GM10847 (cell line): ENCODE measurements around the gene ANKRD13C.

Experiments
- POLR2A ChIP-seq: IDR thresholded peaks from 2 replicates; pipeline ENCODE4 v1.6.1; 2011; ENCODE audit not compliant: insufficient read length; ENCODE audit errors: extremely low read depth

Gene ANKRD13C

GRCh38 chr1:70247122-70247521 lies 107.4 kb downstream of the ANKRD13C start:
- TF ChIP-seq POLR2A = no peak

- no peak for TF ChIP-seq POLR2A
Measured at GRCh38 chr1:70239940-70240339, 114.6 kb downstream of the ANKRD13C start.

- TF ChIP-seq POLR2A = no peak
Measured at GRCh38 chr1:70234733-70235132, 119.8 kb downstream of the ANKRD13C start.

- TF ChIP-seq POLR2A = no peak
Measured at GRCh38 chr1:70231475-70231874, 123.0 kb downstream of the ANKRD13C start.

GRCh38 chr1:70228670-70229069 lies 125.9 kb downstream of the ANKRD13C start:
- no peak for TF ChIP-seq POLR2A

- no peak for TF ChIP-seq POLR2A
Measured at GRCh38 chr1:70227439-70227838, 127.1 kb downstream of the ANKRD13C start.

GRCh38 chr1:70224954-70225353 lies 129.6 kb downstream of the ANKRD13C start:
- no peak for TF ChIP-seq POLR2A

- TF ChIP-seq POLR2A = no peak
Measured at GRCh38 chr1:70222716-70223235, 131.7 kb downstream of the ANKRD13C start.

- peak; percentile 91 for TF ChIP-seq POLR2A
Measured at GRCh38 chr1:70221238-70222121, 133.0 kb downstream of the ANKRD13C start, which contains the start of gene SRSF11. TSS of gene SRSF11 (plus strand) at chr1:70221380. CDS start at chr1:70221637, 257 bp downstream.

GRCh38 chr1:70220517-70221237 lies 133.8 kb downstream of the ANKRD13C start:
- no peak for TF ChIP-seq POLR2A

- no peak for TF ChIP-seq POLR2A
Measured at GRCh38 chr1:70220015-70220414, 134.5 kb downstream of the ANKRD13C start.

- TF ChIP-seq POLR2A = no peak
Measured at GRCh38 chr1:70211541-70211940, 143.0 kb downstream of the ANKRD13C start.

GRCh38 chr1:70210820-70211219 lies 143.7 kb downstream of the ANKRD13C start:
- no peak for TF ChIP-seq POLR2A
